DMS114 treated with DMSO at 0.1 percent for 48 hours (cell line): ENCODE data around the gene CDKN2B.
"Not testable (repeated sequence)": the region's sequence is repeated elsewhere in the genome, so short reads cannot be mapped to it uniquely, and the experiment has no call there.

Source experiments
- DNase-seq: peaks from one replicate; lab custom pipeline; 2025; ENCODE audit not compliant: unreplicated experiment; lab: John Stamatoyannopoulos, UW

The CDKN2B gene, protein sequence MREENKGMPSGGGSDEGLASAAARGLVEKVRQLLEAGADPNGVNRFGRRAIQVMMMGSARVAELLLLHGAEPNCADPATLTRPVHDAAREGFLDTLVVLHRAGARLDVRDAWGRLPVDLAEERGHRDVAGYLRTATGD

DNA sequence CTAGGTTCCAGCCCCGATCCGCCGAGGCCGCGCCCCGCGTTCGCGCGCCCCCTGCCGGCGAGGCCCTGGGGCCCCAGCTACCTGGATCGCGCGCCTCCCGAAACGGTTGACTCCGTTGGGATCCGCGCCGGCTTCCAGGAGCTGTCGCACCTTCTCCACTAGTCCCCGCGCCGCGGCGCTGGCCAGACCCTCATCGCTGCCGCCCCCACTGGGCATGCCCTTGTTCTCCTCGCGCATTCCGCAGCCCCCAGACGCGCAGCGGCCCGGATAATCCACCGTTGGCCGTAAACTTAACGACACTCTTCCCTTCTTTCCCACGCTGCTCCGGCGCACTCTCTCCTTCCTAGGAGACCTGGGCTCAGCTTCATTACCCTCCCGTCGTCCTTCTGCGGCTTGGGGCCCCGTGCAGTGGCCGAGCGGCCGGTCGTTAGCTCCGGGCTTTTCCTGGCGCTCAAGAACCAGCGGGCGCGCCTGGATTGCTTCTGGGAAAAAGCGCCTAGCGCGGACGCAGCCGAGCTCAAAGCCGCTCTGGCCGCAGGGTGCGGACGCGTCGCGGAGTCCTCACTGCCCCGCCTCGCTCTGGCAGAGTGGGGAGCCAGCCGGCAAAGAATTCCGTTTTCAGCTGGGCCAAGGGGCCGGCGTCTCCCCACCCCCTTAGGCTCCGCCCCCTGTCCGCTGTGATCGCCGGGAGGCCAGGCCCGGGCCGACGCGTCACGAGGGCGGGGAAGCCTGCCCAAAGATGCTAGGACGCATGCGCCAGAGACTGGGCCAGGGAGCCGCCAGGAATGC is at the start of gene CDKN2B:
CDKN2B (minus strand) TSS at position 589 of the 789 bp plus-strand sequence; CDS start at position 237, 352 bp downstream.
- peak; percentile 70 for DNase-seq

DNA sequence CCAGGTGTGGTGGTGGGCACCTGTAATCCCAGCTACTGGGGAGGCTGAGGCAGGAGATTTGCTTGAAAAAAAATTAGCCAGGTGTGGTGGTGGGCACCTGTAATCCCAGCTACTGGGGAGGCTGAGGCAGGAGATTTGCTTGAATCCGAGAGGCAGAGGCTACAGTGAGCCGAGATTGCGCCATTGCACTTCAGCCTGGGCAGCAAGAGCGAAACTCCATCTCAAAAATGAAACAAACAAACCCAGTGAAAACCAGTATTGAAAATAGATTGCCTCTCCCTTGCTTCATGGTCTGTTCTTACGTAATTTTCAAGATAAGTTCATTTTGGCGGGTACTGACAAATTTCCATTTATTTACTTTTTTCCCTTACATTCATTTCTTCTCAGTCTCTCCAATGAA is 48.9 kb upstream of the CDKN2B start:
- not testable (repeated sequence) for DNase-seq

DNA sequence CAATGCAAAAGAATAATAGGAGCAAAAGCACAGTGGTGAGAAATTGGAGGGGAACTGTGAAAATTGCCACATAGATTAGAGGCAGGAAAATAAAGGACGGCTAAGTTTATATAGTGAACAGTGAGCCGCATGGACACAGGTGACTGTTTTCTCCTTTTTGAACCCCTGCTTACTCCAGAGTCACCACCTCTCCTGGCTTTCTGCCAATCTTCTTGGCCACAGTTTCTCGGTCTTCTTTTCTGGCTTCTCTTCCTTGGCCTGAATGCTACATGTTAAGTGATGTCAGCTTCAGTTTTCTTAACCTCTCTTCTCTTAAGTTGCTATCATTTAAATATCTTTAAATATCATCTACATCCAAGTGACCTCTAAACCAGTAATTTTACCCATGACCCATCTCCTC is 47.3 kb upstream of the CDKN2B start:
- DNase-seq: no peak

DNA sequence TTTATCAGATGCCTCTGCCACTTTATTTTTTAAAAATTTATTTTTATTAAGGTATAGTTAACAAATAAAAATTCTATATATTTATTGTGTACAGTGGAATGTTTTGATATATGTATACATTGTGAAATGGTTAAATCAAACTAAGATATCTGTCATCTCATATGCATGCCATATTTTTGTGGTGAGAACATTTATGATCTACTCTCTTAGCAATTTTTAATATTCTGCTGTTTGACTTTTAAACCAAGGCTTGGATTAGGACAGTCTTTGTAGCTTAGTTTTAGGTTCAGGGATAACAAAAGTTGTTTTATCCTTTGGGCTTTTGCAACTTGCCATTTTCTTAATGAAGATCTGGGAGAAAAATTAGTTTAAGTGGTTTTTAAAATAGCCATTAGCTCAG is 46.0 kb upstream of the CDKN2B start:
- DNase-seq: no peak

DNA sequence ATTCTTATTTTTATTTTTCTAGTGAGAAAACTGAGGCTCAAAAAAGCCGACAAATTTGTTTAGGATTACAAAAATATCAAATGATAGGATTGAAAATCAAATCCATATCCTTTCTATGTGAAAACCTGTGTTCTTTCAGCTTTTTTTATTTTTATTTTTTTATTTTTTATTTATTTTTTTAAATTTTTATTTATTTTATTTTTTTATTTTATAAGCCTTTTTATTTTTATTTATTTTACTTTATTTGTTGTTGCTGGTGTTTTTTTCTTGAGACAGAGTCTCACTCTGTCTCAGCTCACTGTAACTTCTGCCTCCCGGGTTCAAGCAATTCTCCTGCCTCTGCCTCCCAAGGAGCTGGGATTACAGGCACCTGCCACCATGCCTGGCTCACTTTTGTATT is 45.4 kb upstream of the CDKN2B start:
- no peak for DNase-seq

DNA sequence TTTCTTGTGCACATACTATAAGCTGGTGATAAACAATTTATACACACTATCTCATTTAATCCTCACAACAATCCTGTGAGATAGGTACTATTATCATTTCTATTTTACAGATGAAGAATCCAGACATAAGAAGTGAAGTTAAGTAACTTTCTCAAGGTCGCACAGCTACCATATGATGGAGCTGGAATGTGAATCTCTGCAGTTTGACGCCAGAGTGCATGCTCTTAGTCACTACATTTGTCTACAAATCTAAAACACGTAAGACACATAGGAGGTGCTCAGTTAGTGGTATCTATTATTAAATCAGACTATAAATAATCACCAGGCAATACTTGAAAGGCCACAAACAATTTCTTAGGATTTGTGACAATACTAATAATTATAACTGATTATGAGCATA is 45.0 kb upstream of the CDKN2B start:
- DNase-seq: no peak

DNA sequence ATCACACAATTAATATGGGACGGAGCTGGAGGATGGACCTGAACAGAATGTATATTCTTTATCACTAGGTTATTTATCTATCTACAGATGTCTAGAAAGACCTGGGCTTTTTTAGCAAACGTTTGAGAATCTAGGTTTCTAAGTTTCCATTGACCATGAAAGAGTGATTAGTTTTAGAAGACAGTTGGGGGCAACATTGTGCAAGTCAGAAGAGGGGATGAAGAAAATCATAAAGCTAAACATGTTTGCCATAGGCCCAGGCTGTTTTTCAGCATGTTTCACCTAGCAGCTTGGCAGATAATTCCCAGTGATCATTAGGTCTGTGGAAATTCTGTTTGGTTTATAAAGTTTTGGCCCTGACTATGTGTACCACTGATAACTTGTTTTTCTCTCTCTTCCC is 44.1 kb upstream of the CDKN2B start:
- no peak for DNase-seq

DNA sequence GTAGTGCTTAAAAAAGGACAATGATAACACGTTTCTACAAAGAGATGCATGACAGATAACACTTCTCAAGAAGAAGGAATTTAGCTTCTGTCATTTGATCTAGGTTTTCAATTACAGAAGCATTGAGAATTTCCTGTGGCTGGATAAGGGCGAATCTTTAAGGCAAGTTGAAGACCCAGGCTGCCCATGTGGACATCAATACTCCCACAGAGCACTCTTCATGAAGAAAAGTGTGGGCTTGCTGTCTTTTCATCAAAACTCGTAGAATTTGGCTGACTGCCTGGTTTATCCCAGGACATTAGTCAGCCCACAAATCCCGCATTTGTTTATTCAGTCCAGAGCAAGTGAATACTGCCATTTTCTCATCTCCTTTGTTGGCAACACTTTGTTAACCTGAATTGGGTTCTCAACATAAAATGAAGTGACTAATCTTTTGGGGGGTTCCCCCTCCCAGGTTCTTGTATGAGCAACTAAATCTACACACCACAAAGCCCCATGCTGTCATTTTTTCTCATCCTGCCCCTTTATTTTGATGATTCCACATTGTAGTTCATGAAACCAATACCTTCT is 43.4 kb upstream of the CDKN2B start:
- DNase-seq: no peak

DNA sequence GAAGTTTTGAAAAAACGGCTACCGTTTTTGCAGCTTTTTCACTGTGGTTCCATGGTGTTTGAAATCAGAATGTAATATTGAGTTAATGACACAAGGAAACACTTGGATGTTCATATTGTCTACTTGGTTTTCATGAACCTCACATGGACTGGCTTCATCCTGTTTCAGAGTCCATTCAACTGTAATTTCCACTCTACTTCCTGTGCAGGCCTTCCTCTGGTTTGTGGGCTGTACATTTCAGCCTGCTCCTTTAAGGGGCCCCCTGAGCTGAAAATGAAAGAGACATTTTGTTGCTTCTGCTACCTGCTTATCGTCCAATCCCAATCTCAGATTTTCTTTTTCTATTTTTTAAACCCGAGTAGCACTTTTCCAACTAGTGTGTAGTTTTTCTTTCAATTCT is 41.8 kb upstream of the CDKN2B start:
- no peak for DNase-seq

DNA sequence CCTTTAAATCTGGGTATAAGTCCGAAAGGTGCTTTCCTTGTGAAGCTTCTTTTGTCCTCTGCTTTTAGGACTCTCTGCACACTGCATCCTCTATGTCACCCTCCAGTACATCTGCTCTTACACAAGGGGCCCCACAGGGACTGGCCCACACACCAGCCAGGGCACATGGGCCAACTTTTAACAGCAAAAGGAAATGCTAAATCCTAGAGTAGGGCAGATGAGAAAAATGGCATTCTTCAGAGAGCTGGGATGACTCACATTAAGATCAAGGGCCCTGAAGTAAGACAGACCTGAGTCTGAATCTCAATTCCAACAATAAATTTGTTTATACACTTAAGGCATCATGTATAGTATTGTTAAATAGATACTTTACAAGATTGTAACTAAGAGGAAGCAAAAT is 40.3 kb upstream of the CDKN2B start:
- no peak for DNase-seq

DNA sequence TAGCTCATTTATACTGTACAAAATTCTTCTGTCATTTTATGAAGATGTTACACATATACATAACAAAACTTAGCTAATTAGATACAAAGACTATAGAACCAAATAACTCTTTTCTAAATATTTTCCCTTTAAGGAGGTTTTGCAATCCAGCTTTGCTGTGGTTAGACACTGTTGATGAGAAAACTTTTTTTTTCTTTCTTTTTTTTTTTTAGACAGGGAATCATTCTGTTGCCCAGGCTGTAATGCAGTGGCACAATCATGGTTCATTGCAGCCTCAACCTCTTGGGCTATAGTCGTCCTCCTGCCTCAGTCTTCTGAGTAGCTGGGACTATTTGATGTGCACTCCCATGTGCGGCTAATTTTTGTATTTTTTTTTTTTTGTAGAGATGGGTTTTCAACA is 38.5 kb upstream of the CDKN2B start:
- DNase-seq: no peak

DNA sequence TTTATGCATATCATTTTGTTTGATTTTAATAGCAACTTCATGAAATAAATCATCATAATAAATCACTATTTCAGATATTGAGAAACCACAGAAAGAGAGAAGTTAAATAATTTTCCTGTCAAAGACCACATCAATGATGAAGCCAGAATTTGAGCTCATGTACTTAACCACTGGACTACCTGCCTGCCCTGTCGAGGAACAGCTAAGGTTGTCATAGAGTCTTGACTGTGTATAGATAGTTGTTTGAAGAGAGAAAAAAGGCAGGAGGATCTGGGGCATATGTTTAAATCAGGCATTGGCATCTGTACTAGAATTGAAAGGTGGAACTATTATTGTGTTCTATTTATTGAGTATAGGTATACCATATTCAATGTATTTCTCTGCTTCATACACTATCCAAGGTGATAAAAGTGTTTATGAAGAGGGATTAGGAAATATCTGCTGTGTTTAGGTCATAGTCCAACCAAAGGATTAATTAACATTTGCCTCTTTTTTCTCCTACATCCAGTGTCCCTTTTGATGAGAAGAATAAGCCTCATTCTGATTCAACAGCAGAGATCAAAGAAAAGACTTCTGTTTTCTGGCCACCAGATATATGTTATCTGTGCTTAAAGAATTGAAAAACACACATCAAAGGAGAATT is 37.3 kb upstream of the CDKN2B start:
- DNase-seq: no peak

DNA sequence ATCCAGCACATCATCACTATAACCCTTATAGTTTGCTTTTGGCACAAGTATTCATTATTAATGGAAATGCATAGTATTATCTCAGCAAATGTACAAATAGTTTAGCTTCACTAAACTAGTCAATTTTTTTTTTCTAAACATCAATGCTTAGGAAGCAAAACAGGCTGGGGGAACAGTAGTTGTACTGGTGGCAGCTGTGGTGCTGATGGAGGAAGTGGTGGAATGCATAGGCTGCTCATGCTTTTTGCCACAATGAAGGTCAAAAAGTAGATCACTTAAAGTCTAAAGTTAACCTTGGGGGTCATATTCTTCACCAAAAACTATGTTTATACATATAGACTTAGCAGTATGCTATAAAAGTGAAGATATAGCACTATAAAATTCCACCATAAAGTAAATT is 36.3 kb upstream of the CDKN2B start:
- DNase-seq: no peak

DNA sequence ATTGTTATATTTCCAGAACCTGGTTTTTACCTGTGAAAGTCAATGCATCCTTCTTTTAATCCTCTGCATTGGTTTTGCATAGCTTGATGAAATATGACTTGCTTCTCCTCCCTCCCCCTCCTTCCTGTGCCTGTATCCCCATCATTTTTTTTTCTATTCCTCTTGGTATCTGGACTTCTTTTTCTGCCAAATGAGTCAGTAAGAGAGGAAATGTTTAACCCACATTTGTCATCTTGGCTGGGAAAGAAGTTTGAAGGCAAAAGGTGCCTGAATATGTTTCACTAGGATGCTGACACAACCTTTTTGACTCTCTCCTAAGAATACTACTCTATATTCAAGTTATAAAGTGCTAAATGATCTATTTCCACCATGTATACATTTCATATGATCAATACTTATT is 35.5 kb upstream of the CDKN2B start:
- DNase-seq: no peak

DNA sequence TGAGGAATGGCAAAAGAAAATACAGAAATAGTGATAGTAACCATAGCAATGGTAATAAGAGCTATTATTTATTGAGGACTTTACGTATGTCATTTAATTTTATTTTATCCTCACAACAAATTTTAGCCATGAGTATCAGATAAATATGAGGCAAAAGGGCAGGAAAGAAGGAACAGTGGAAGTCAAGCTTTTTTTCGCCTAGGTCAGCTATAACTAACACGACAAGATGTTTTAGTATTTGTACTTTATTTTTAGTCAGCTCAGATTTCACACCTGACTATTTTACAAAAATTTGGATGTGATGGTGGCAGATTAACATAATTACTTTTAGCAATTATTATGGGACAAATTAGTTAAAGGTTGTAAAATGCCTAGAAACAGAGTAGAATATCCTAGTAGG is 34.8 kb upstream of the CDKN2B start:
- DNase-seq: no peak

DNA sequence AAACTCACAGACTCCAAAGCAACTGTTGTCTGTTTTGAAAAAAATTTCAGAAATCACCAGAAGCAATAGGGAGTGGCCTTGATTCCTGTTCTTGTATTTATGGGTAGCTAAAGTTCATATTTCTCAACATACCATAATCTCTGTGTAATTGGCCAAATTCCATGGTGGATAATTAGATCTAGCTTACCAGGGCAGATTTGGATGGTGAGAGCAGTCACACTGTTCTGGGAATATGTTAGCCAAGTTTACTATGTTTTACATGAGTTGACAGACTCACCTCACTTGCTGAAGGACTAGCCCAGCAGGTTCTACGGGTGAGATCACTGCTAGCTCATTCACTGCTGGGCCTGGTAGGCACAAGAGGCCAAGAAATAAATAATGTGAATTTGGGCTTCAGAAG is 32.7 kb upstream of the CDKN2B start:
- no peak for DNase-seq

DNA sequence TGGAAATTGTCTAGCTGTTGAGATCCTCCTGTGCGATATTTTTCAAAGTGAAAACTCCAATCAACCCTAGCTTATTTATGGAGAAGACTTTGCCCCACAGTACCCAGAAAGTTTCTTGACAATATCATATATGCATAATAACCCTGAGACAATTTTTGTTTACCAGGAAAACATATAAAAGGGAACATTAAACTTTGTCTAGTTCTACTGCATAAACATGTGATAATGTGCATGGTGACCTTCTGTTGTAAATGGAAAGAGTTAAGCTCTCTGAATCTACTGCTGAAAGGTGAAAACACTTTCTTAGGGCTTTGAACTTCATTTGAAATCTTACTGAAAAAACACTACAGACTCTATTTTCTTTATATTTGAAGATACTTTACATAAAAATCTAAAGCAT is 32.2 kb upstream of the CDKN2B start:
- DNase-seq: no peak

DNA sequence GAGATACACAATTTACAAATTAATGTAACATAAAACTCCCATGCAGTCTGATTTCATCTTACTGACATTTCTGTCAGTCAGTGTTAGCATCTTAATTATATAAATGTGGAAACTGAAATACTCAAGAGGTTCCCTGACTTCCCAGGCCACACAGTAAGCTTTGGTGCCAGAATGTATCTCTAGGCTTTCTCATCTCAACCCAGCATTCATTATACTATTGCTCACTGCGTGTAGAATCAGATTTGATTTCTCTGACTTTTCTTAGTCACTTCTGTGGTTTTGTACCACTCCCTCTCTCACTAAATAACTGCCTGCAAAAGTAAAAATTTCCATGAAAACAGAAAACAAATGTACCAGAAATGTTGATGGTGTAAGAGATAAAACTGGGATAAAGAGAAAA is 31.7 kb upstream of the CDKN2B start:
- DNase-seq: no peak

DNA sequence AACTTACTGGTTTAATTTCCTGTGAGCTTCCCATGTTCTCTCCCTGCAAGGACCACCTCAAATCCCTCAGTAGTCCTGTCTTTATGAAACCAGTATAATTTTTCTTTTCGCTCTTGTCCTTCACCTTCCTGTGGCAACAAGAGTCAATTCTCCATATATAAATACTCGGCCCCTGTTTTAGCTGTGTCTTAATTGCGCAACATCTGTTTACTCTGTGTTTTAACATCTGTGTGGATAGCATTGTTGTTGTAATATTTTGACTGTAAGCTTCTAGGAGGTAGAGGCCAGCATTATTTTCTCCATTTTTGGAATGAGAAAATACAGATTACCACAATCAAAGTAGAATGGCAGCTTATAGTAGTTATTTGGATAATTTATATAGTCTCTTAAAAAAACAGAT is 30.2 kb upstream of the CDKN2B start:
- DNase-seq: no peak

DNA sequence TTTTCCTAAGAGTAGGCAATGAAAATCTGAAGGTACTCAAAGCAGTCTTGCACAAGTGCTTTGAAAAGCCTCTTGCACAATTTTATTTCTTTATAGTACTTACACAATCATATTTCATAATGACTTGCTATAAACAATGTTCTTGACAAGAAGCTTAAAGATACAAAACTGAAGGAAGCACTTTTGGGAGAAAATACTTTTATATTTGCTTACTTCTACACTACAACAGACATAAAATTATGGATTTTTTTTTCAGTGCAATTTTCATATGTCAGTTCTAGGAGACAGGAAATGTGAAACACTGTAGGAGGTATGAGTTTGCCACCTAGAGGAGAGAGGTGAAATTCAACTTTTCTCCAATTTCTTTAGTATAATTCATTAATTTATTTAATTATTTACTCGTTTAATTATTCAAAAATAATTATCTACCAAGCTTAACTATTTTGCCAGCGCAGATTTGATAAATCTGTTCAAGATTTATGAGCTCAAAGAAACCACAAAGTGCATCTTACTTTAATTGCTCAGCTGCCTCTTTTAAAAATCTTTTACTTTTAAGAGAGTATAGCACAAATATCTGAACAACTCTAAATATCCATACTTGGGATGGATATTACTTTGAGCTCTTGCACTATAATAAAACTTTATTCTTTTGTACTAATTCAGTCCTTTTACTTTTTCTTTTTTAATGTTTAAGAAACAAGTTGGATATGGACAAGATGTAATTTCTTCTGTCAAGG is 29.0 kb upstream of the CDKN2B start:
- DNase-seq: peak; percentile 6

DNA sequence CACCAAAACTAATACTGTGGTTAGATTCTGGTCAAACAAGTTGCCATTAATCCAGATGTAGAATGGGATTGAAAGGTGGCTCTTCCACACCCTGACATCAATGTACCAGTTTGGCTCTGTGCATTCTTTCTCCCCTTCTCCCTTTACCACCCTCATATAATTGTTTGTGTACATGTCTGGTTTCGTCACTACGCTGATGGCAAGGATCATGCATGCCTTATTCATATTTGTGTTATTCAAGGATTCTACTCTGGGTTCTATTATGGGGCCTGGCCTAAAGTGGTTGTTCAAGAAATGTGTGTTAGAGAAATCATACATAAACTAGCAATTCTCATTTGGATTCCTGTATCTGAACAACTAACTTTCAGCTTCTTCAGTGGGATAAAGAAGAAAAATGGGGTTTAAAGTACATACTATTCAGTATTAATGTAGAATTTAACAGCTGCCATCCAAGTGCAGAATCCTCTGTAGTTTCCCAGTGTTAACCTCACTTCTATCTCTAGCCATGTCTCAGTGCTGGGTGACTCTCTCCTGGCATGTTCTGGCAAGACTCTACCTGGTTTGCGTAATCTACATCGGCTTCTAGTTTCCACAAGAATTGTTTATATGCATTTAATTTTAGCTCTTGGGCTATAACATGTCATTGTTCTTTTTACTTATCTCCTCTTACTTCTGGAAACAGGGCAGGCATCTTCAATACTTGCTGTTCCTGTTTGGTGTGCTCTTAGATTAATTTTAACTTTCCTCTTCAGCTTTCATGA is 27.9 kb upstream of the CDKN2B start:
- DNase-seq: no peak
